ENCODE data around the gene PBLD.
A peak's percentile ranks its signal among the peaks of the same experiment; 100 is the strongest.
"Not testable (repeated sequence)": the region's sequence is repeated elsewhere in the genome, so short reads cannot be mapped to it uniquely, and the experiment has no call there.

Gene PBLD

GRCh38 chr10:68330852-68331454, 1.8 kb downstream of the PBLD start:
- peak; percentile 1 for DNase-seq

GRCh38 chr10:68329506-68329861, 3.2 kb downstream of the PBLD start:
- DNase-seq = no peak

GRCh38 chr10:68327889-68328786, 4.6 kb downstream of the PBLD start:
- no peak for DNase-seq

- not testable (repeated sequence) for DNase-seq
Observed at GRCh38 chr10:68324396-68324795, 8.3 kb downstream of the PBLD start.

- DNase-seq = no peak
Observed at GRCh38 chr10:68318331-68319059, 14.2 kb downstream of the PBLD start.

GRCh38 chr10:68315582-68315981, 17.1 kb downstream of the PBLD start:
- DNase-seq = no peak

- not testable (repeated sequence) for DNase-seq
Observed at GRCh38 chr10:68314930-68315329, 17.8 kb downstream of the PBLD start.

GRCh38 chr10:68310531-68310930, 22.2 kb downstream of the PBLD start:
- no peak for DNase-seq

GRCh38 chr10:68305854-68306253, 26.9 kb downstream of the PBLD start:
- DNase-seq = no peak

- DNase-seq = no peak
Observed at GRCh38 chr10:68303849-68304412, 28.8 kb downstream of the PBLD start.

- no peak for DNase-seq
Observed at GRCh38 chr10:68302871-68303270, 29.9 kb downstream of the PBLD start.

GRCh38 chr10:68302503-68302823, 30.3 kb downstream of the PBLD start:
- DNase-seq = no peak

- DNase-seq = no peak
Observed at GRCh38 chr10:68301790-68302502, 30.8 kb downstream of the PBLD start.

GRCh38 chr10:68301301-68301700, 31.4 kb downstream of the PBLD start:
- no peak for DNase-seq

GRCh38 chr10:68296843-68297663, 35.7 kb downstream of the PBLD start:
- no peak for DNase-seq

- DNase-seq = no peak
Observed at GRCh38 chr10:68290736-68291135, 42.0 kb downstream of the PBLD start.

GRCh38 chr10:68288717-68289116, 44.0 kb downstream of the PBLD start:
- DNase-seq = no peak

GRCh38 chr10:68284062-68285001, 48.4 kb downstream of the PBLD start:
- no peak for DNase-seq

GRCh38 chr10:68280758-68281157, 52.0 kb downstream of the PBLD start:
- no peak for DNase-seq

GRCh38 chr10:68278906-68279753, 53.6 kb downstream of the PBLD start:
- DNase-seq = not testable (repeated sequence)
